Mesenchymal stem cell (in vitro differentiated cells and primary cell): ENCODE results near the gene TMEM14B.
A peak's percentile ranks its signal among the peaks of the same experiment; 100 is the strongest.

Experiments
- DNase-seq: peaks from one replicate; pipeline ENCODE4 v3.0.0-alpha.2; 2013
- H2AFZ ChIP-seq: one replicate; pipeline ENCODE4 v1.6.1; 2013; ENCODE audit warnings: low read depth, mild to moderate bottlenecking, control low read depth, inconsistent platforms, low read length, moderate library complexity
- H2AK5ac ChIP-seq: 2 replicates; pipeline ENCODE4 v1.6.1; 2013; ENCODE audit warnings: low read length, moderate library complexity, mild to moderate bottlenecking, inconsistent platforms; ENCODE audit not compliant: severe bottlenecking
- H2BK120ac ChIP-seq: one replicate; pipeline ENCODE4 v1.6.1; 2013; ENCODE audit warnings: low read depth, mild to moderate bottlenecking, inconsistent platforms, low read length, moderate library complexity
- H2BK12ac ChIP-seq, 2 experiments: one replicate each; pipeline ENCODE4 v1.6.1; 2013; ENCODE audit warnings: inconsistent platforms in 2 of 2, low read length in 2 of 2, mild to moderate bottlenecking in 2 of 2, moderate library complexity in 2 of 2, control low read depth in 1 of 2
- H2BK15ac ChIP-seq: one replicate; pipeline ENCODE4 v1.6.1; 2013; ENCODE audit warnings: mild to moderate bottlenecking, low read depth, inconsistent platforms; ENCODE audit not compliant: poor library complexity, severe bottlenecking
- H2BK5ac ChIP-seq: 2 replicates; pipeline ENCODE4 v1.6.1; 2013; ENCODE audit warnings: low read depth, mild to moderate bottlenecking, low read length, control low read depth, inconsistent platforms; ENCODE audit not compliant: poor library complexity, severe bottlenecking
- H3K14ac ChIP-seq, 2 experiments: one replicate each; pipeline ENCODE4 v1.6.1; 2013; ENCODE audit warnings: inconsistent platforms in 2 of 2, low read length in 2 of 2, control low read depth in 1 of 2, mild to moderate bottlenecking in 1 of 2, moderate library complexity in 1 of 2
- H3K18ac ChIP-seq, 2 experiments: one replicate each; pipeline ENCODE4 v1.6.1; 2013; ENCODE audit warnings: inconsistent platforms in 2 of 2, low read length in 2 of 2, control low read depth in 1 of 2, low read depth in 1 of 2, mild to moderate bottlenecking in 1 of 2
- H3K23ac ChIP-seq, 2 experiments: one replicate each; pipeline ENCODE4 v1.6.1; 2013; ENCODE audit warnings: inconsistent platforms in 2 of 2, low read length in 2 of 2, mild to moderate bottlenecking in 2 of 2, moderate library complexity in 2 of 2, control low read depth in 1 of 2
- H3K27ac ChIP-seq: 2 replicates; pipeline ENCODE4 v1.5.1; 2013; ENCODE audit warnings: mild to moderate bottlenecking, moderate library complexity, low read length, control low read depth, inconsistent platforms; ENCODE audit not compliant: poor library complexity, severe bottlenecking
- H3K27me3 ChIP-seq, 2 experiments: 2 replicates each; pipeline versions ENCODE4 v1.6.1 to v1.7.0; 2013; ENCODE audit warnings: low read length in 2 of 2, mild to moderate bottlenecking in 2 of 2, moderate library complexity in 2 of 2, control low read depth in 1 of 2, inconsistent platforms in 1 of 2; ENCODE audit not compliant: control insufficient read depth in 1 of 2, insufficient read depth in 1 of 2
- H3K36me3 ChIP-seq, 2 experiments: 2 replicates each; pipeline versions ENCODE4 v1.6.1 to v1.7.0; 2013; ENCODE audit warnings: low read length in 2 of 2, control low read depth in 1 of 2, inconsistent platforms in 1 of 2, low read depth in 1 of 2, mild to moderate bottlenecking in 1 of 2; ENCODE audit not compliant: insufficient read depth in 2 of 2, control insufficient read depth in 1 of 2
- H3K4ac ChIP-seq, 2 experiments: one replicate each; pipeline ENCODE4 v1.6.1; 2013; ENCODE audit warnings: inconsistent platforms in 2 of 2, low read length in 2 of 2, mild to moderate bottlenecking in 2 of 2, moderate library complexity in 2 of 2, control low read depth in 1 of 2, low read depth in 1 of 2
- H3K4me1 ChIP-seq: 2 replicates; pipeline ENCODE4 v1.6.1; 2013; ENCODE audit warnings: low read depth, low read length, control low read depth; ENCODE audit not compliant: control insufficient read depth, insufficient read depth
- H3K4me2 ChIP-seq: 2 replicates; pipeline ENCODE4 v1.6.1; 2013; ENCODE audit warnings: low read length, mild to moderate bottlenecking, inconsistent platforms; ENCODE audit not compliant: poor library complexity, severe bottlenecking
- H3K4me3 ChIP-seq, 2 experiments: 2 replicates each; pipeline versions ENCODE4 v1.5.1 to v1.7.0; 2013; ENCODE audit warnings: low read length in 2 of 2, mild to moderate bottlenecking in 2 of 2, control low read depth in 1 of 2, low read depth in 1 of 2; ENCODE audit not compliant: insufficient read depth in 1 of 2
- H3K79me1 ChIP-seq: replicated peaks from 2 replicates; pipeline ENCODE4 v1.6.1; 2013; ENCODE audit warnings: mild to moderate bottlenecking, control low read depth, low read length, inconsistent platforms; ENCODE audit not compliant: poor library complexity, severe bottlenecking
- H3K9ac ChIP-seq: 2 replicates; pipeline ENCODE4 v1.7.0; 2013; ENCODE audit warnings: mild to moderate bottlenecking, low read length, moderate library complexity
- H3K9me3 ChIP-seq: 2 replicates; pipeline ENCODE4 v1.7.0; 2013; ENCODE audit warnings: mild to moderate bottlenecking, low read length; ENCODE audit not compliant: control insufficient read depth
- H4K8ac ChIP-seq: one replicate; pipeline ENCODE4 v1.6.1; 2013; ENCODE audit warnings: inconsistent platforms, mild to moderate bottlenecking, low read length, moderate library complexity
- H4K91ac ChIP-seq: one replicate; pipeline ENCODE4 v1.6.1; 2013; ENCODE audit warnings: mild to moderate bottlenecking, low read length, inconsistent platforms
- WGBS: methylation state at CpG from one replicate; pipeline ENCODE4 v1.1.7; 2013; ENCODE audit warnings: mixed read lengths; 5-methylcytosine and 5-hydroxymethylcytosine counted together

The TMEM14B gene

GRCh38 chr6:10743515-10743914 is 4.1 kb upstream of the TMEM14B start:
- no peak overlapping the region for H2BK120ac ChIP-seq
- no peak overlapping the region for H2AFZ ChIP-seq
- H3K4me3 ChIP-seq, result no peak overlapping the region
- H3K4me2 ChIP-seq, result no peak overlapping the region
- no peak overlapping the region for H4K8ac ChIP-seq
- no peak overlapping the region for H3K9ac ChIP-seq
- 89% methylated on average over 4 of the region's 6 CpGs for WGBS
- no peak overlapping the region for H3K23ac ChIP-seq
- H3K4me1 ChIP-seq, result peaks cover 1% of the 10 kb centered on the region
- no peak overlapping the region for H3K18ac ChIP-seq
- DNase-seq, result no peak
- H3K27ac ChIP-seq, result no peak overlapping the region
- no peak overlapping the region for H2BK12ac ChIP-seq
- peaks cover 2% of the 10 kb centered on the region for H3K79me1 ChIP-seq
- H3K14ac ChIP-seq, result no peak overlapping the region
- H3K4ac ChIP-seq, result no peak overlapping the region
- H3K9me3 ChIP-seq, result no peaks in the 10 kb centered on the region
- H2BK5ac ChIP-seq, result no peak overlapping the region
- H3K36me3 ChIP-seq, result peaks cover 11 to 26% of the 10 kb centered on the region in 2 experiments
- H4K91ac ChIP-seq, result no peak overlapping the region
- no peaks in the 10 kb centered on the region for H3K27me3 ChIP-seq
- no peak overlapping the region for H2BK15ac ChIP-seq
- H2AK5ac ChIP-seq, result no peak overlapping the region

- Histone ChIP-seq H3K9ac (no peak overlapping the region), H2AK5ac (no peak overlapping the region), H3K36me3 (peaks cover 16 to 33% of the 10 kb centered on the region in 2 experiments), H3K14ac (no peak overlapping the region), H3K4me1 (peaks cover 6% of the 10 kb centered on the region), H3K9me3 (no peaks in the 10 kb centered on the region), H3K4me3 (no peak overlapping the region), H2BK120ac (no peak overlapping the region), H3K4me2 (no peak overlapping the region), H3K27me3 (no peaks in the 10 kb centered on the region), H3K4ac (no peak overlapping the region), H3K79me1 (peaks cover 10% of the 10 kb centered on the region), H2AFZ (no peak overlapping the region), H2BK5ac (no peak overlapping the region), H2BK12ac (no peak overlapping the region), H3K18ac (no peak overlapping the region), H3K23ac (peak overlapping the region in 1 of 2 experiments; percentile 18), H3K27ac (no peak overlapping the region), H2BK15ac (no peak overlapping the region), H4K8ac (no peak overlapping the region), H4K91ac (no peak overlapping the region)
- no peak for DNase-seq
- 85% methylated on average over 5 of the region's 5 CpGs for WGBS
These were observed 2.5 kb upstream of the TMEM14B start for GRCh38 chr6:10745116-10745515.

GRCh38 chr6:10746915-10747250 is 722 bp upstream of the TMEM14B start:
- peak overlapping the region in 1 of 2 experiments; percentile 91 for H3K4me3 ChIP-seq
- no peak overlapping the region for H3K14ac ChIP-seq
- H2BK120ac ChIP-seq, result no peak overlapping the region
- no peaks in the 10 kb centered on the region for H3K9me3 ChIP-seq
- no peak for DNase-seq
- no peak overlapping the region for H3K23ac ChIP-seq
- H2AK5ac ChIP-seq, result no peak overlapping the region
- H3K4ac ChIP-seq, result no peak overlapping the region
- peak overlapping the region; percentile 60 for H2AFZ ChIP-seq
- H3K27ac ChIP-seq, result no peak overlapping the region
- H2BK5ac ChIP-seq, result no peak overlapping the region
- H2BK15ac ChIP-seq, result no peak overlapping the region
- 85% methylated on average over 9 of the region's 9 CpGs for WGBS
- H3K9ac ChIP-seq, result peak overlapping the region; percentile 97
- H3K27me3 ChIP-seq, result no peaks in the 10 kb centered on the region
- no peak overlapping the region for H4K91ac ChIP-seq
- H3K36me3 ChIP-seq, result peaks cover 20 to 42% of the 10 kb centered on the region in 2 experiments
- peak overlapping the region; percentile 67 for H3K4me2 ChIP-seq
- H2BK12ac ChIP-seq, result no peak overlapping the region
- peak overlapping the region; percentile 52 for H4K8ac ChIP-seq
- peaks cover 8% of the 10 kb centered on the region for H3K4me1 ChIP-seq
- H3K79me1 ChIP-seq, result peaks cover 13% of the 10 kb centered on the region
- peak overlapping the region in 1 of 2 experiments; percentile 64 for H3K18ac ChIP-seq

- no peaks in the 10 kb centered on the region for H3K27me3 ChIP-seq
- no peak overlapping the region for H2BK5ac ChIP-seq
- H2BK12ac ChIP-seq, result no peak overlapping the region
- H3K36me3 ChIP-seq, result peaks cover 31 to 51% of the 10 kb centered on the region in 2 experiments
- H3K14ac ChIP-seq, result no peak overlapping the region
- 54% methylated on average over 2 of the region's 2 CpGs for WGBS
- no peak overlapping the region for H3K4me2 ChIP-seq
- H2AFZ ChIP-seq, result no peak overlapping the region
- no peak overlapping the region for H3K9ac ChIP-seq
- H3K9me3 ChIP-seq, result no peaks in the 10 kb centered on the region
- no peak overlapping the region for H2AK5ac ChIP-seq
- no peak overlapping the region for H2BK120ac ChIP-seq
- no peak overlapping the region for H3K27ac ChIP-seq
- no peak overlapping the region for H3K4me3 ChIP-seq
- H2BK15ac ChIP-seq, result no peak overlapping the region
- no peak for DNase-seq
- H4K91ac ChIP-seq, result no peak overlapping the region
- no peak overlapping the region for H3K18ac ChIP-seq
- no peak overlapping the region for H4K8ac ChIP-seq
- H3K79me1 ChIP-seq, result peaks cover 29% of the 10 kb centered on the region
- no peak overlapping the region for H3K23ac ChIP-seq
- no peak overlapping the region for H3K4ac ChIP-seq
- H3K4me1 ChIP-seq, result peaks cover 8% of the 10 kb centered on the region
These were observed 2.1 kb downstream of the TMEM14B start for GRCh38 chr6:10749734-10750133.
